OCI-LY3 (cell line): Measurements from ENCODE around the gene INTS6.

ENCODE experiments used
- CTCF ChIP-seq: fragments of 200-600, 300-600 bp; sonication (generic); IDR thresholded peaks from 2 replicates; pipeline ENCODE4 v1.5.1; 2014; ENCODE audit warnings: antibody characterized with exemption, low read length, low read depth
- EZH2phosphoT487 ChIP-seq: fragments of 200-600 bp; shearing (Covaris generic); IDR thresholded peaks from 2 replicates; pipeline ENCODE4 v1.6.1; 2018; ENCODE audit warnings: antibody characterized with exemption, mixed run types, low read depth

- TF ChIP-seq EZH2phosphoT487 (no peak), CTCF (no peak)
Observed at GRCh38 chr13:51318015-51318414, 134.8 kb downstream of the INTS6 start.
